Thyroid gland (tissue), 4 donors: ENCODE measurements around the gene NOXA1. TPM values are rescaled to one million over a fixed set of nuclear protein-coding genes. Genes with fewer than 3 reads are reported as not detected.
"Not testable (repeated sequence)": the region's sequence is repeated elsewhere in the genome, so short reads cannot be mapped to it uniquely, and the experiment has no call there.

Experiments used
- DNase-seq, 2 donors: peaks; one replicate each; pipeline ENCODE4 v3.0.0-alpha.2; 2019
- H3K27ac ChIP-seq, 3 donors: fragments of 200-600 bp; sonication (generic); 1 replicate in 2 of 3; 2 replicates in 1 of 3; pipeline ENCODE4 v1.5.1; 2016 to 2019; ENCODE audit warnings: mild to moderate bottlenecking in 1 of 3, moderate library complexity in 1 of 3
- H3K27me3 ChIP-seq: fragments of 200-600 bp; sonication (generic); one replicate; pipeline ENCODE4 v1.5.1; 2019
- H3K36me3 ChIP-seq, 2 donors: fragments of 200-600 bp; sonication (generic); one replicate each; pipeline ENCODE4 v1.5.1; 2016 to 2019
- H3K4me1 ChIP-seq, 2 donors: fragments of 200-600 bp; sonication (generic); one replicate each; pipeline ENCODE4 v1.5.1; 2017 to 2019
- H3K4me3 ChIP-seq, 3 donors: fragments of 200-600 bp; sonication (generic); replicated peaks in 1 of 3; 1 replicate in 2 of 3; 2 replicates in 1 of 3; pipeline ENCODE4 v1.5.1; 2016; ENCODE audit warnings: mild to moderate bottlenecking in 1 of 3
- H3K9me3 ChIP-seq: fragments of 200-600 bp; sonication (generic); one replicate; pipeline ENCODE4 v1.5.1; 2017
- POLR2A ChIP-seq, 2 donors: fragments of 450-650 bp; IDR thresholded peaks; one replicate each; pipeline ENCODE4 v1.6.1; 2017; ENCODE audit warnings: antibody characterized with exemption in 2 of 2, mild to moderate bottlenecking in 2 of 2, moderate library complexity in 1 of 2
- WGBS, 2 donors: methylation state at CpG; one replicate each; pipeline ENCODE4 v1.1.5; 2017; 5-methylcytosine and 5-hydroxymethylcytosine counted together
- intact Hi-C: fragments of 100-400 bp; cut with DNase I; formaldehyde crosslinking; loops from one replicate; pipeline ENCODE4 v1.15.1; 2023
- total RNA-seq, 4 donors: library from RNA; depleted of rRNA; stranded (reverse); fragments of >200 nt; gene quantifications; one replicate each; pipeline ENCODE4 v1.2.3, GENCODE V29; 2016
- TF ChIP-seq, protein P1 (sequence below), 6 experiments: fragments of 200-600 bp in 3 of 6; fragments of 450-650 bp in 3 of 6; sonication (generic) in 3 of 6; IDR thresholded peaks; one replicate each; pipeline ENCODE4 v1.5.1; 2016 to 2019; ENCODE audit warnings: antibody characterized with exemption in 6 of 6, mild to moderate bottlenecking in 2 of 6, inconsistent platforms in 1 of 6, moderate library complexity in 1 of 6

Gene NOXA1
- total RNA-seq, 4 donors from 2014 or later: 5.4 to 16.6 (median 10.0) TPM

DNA sequence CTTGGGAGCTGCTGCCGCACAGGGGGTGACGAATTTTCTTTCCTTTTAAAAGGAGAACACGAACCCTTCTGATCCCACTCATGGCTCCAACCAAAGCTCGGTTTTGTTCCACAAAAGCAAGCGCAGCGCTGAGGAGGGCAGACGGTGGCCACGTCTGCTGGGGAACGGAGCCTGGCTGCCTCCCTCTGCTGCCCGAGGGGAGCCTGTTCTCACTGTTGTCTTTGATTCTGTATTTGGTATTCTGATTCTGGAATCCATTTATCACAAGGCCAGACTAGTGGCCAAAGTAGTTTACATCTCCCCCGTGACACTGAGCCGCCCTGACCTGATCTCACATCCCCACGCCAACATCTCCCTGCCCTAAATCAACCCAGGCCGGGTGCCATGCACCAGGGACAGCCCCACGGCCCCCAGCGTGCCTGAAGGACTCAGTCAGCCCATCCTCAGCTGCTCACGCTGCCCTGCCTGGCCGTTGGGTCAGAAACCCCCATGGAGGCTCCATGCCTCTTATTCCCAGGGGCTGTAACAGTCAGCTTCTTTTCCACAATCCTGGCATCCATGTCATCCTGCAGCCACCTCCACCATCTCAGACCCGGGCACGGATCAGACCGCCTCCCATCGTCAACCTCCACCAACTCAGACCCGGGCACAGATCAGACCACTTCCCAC, 42.7 kb downstream of the NOXA1 start:
- Histone ChIP-seq H3K9me3 (no peaks in the 10 kb centered on the region), H3K4me1 (no peaks in the 10 kb centered on the region), H3K4me3 (no peak overlapping the region), H3K27ac (no peak overlapping the region), H3K27me3 (no peaks in the 10 kb centered on the region), H3K36me3 (no peaks in the 10 kb centered on the region)
- intact Hi-C loops: no loop called here
- WGBS, 2 donors: 89 to 91% methylated on average over 22 to 23 of the region's 23 CpGs
- TF ChIP-seq POLR2A (IDR thresholded peaks at IDR 0.05): no peak
- TF ChIP-seq, protein P1, sequence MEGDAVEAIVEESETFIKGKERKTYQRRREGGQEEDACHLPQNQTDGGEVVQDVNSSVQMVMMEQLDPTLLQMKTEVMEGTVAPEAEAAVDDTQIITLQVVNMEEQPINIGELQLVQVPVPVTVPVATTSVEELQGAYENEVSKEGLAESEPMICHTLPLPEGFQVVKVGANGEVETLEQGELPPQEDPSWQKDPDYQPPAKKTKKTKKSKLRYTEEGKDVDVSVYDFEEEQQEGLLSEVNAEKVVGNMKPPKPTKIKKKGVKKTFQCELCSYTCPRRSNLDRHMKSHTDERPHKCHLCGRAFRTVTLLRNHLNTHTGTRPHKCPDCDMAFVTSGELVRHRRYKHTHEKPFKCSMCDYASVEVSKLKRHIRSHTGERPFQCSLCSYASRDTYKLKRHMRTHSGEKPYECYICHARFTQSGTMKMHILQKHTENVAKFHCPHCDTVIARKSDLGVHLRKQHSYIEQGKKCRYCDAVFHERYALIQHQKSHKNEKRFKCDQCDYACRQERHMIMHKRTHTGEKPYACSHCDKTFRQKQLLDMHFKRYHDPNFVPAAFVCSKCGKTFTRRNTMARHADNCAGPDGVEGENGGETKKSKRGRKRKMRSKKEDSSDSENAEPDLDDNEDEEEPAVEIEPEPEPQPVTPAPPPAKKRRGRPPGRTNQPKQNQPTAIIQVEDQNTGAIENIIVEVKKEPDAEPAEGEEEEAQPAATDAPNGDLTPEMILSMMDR (IDR thresholded peaks at IDR 0.05): no peak
- no peak for DNase-seq

DNA sequence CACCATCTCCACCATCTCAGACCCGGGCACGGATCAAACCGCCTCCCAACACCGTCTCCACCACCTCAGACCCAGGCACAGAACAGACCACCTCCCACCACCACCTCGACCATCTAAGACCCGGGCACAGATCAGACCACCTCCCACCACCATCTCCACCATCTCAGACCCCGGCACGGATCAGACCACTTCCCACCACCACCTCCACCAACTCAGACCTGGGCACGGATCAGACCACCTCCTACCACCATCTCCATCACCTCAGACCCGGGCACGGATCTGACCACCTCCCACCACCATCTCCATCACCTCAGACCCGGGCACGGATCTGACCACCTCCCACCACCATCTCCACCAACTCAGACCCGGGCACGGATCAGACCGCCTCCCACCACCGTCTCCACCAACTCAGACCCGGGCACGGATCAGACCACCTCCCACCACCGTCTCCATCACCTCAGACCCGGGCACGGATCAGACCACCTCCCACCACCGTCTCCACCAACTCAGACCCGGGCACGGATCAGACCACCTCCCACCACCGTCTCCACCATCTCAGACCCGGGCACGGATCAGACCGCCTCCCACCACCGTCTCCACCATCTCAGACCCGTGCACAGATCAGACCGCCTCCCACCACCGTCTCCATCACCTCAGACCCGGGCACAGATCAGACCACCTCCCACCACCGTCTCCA, 43.3 kb downstream of the NOXA1 start:
- H3K27ac ChIP-seq, H3K27me3 ChIP-seq, H3K4me1 ChIP-seq, intact Hi-C loops, DNase-seq, H3K9me3 ChIP-seq, H3K4me3 ChIP-seq, H3K36me3 ChIP-seq: not testable (repeated sequence)
- 87 to 90% methylated on average over 35 of the region's 35 CpGs for WGBS, 2 donors

- no peaks in the 10 kb centered on the region for H3K9me3 ChIP-seq
- no peak overlapping the region for H3K4me3 ChIP-seq
- no peak overlapping the region for H3K27ac ChIP-seq
- no peak for TF ChIP-seq POLR2A (IDR thresholded peaks at IDR 0.05)
- TF ChIP-seq, protein P1 (IDR thresholded peaks at IDR 0.05): no peak
- no peak for DNase-seq
- WGBS, 2 donors: 87 to 90% methylated on average over 8 to 15 of the region's 16 CpGs
- H3K4me1 ChIP-seq: no peaks in the 10 kb centered on the region
- no peaks in the 10 kb centered on the region for H3K36me3 ChIP-seq
- intact Hi-C loops: no loop called here
- no peaks in the 10 kb centered on the region for H3K27me3 ChIP-seq
Measured at GRCh38 chr9:137467161-137467581, 44.0 kb downstream of the NOXA1 start.

GRCh38 chr9:137467896-137468295, 44.7 kb downstream of the NOXA1 start:
- Histone ChIP-seq H3K9me3 (no peaks in the 10 kb centered on the region), H3K27ac (no peak overlapping the region), H3K4me1 (no peaks in the 10 kb centered on the region), H3K36me3 (no peaks in the 10 kb centered on the region), H3K27me3 (no peaks in the 10 kb centered on the region), H3K4me3 (no peak overlapping the region)
- DNase-seq: no peak
- 95% methylated on average over 7 of the region's 7 CpGs for WGBS, 2 donors
- TF ChIP-seq POLR2A (IDR thresholded peaks at IDR 0.05): no peak
- TF ChIP-seq, protein P1 (IDR thresholded peaks at IDR 0.05): no peak
- intact Hi-C loops: no loop called here

DNA sequence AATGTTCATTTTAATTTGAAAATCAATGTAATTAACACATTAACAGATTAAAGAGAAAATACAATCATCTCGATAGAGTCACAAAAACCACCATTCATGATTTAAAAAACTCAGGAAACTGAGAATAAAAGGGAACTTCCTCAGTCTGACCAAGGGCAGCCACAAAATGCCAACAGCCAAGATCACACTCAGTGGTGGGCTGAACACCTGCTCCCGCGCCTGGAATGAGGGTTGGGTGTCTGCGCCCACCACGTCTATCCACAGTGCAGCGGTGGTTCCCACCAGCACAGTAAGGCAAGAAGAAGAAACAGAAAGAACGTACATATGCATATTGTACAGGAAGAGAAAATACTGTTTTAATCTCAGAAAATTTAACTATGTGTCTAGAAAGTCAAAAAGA, 47.6 kb downstream of the NOXA1 start:
- intact Hi-C loops: no loop called here
- WGBS, 2 donors: 82 to 87% methylated on average over 7 of the region's 7 CpGs

More for the DNA sequence above, 47.6 kb downstream of the NOXA1 start:
- TF ChIP-seq POLR2A (IDR thresholded peaks at IDR 0.05): no peak
- TF ChIP-seq, protein P1 (IDR thresholded peaks at IDR 0.05): no peak
- H3K4me3 ChIP-seq: no peak overlapping the region
- no peaks in the 10 kb centered on the region for H3K36me3 ChIP-seq
- no peaks in the 10 kb centered on the region for H3K27me3 ChIP-seq
- H3K9me3 ChIP-seq: no peaks in the 10 kb centered on the region
- no peak overlapping the region for H3K27ac ChIP-seq
- no peak for DNase-seq
- H3K4me1 ChIP-seq: no peaks in the 10 kb centered on the region
